Liver (tissue), 9 donors: ENCODE results near the gene SET. TPM values are rescaled to one million over a fixed set of nuclear protein-coding genes. Genes with fewer than 3 reads are reported as not detected.

ENCODE experiments used
- DNase-seq: peaks from one replicate; pipeline ENCODE4 v3.0.0-alpha.2; 2017; ENCODE audit warnings: low spot score
- H3K27ac ChIP-seq, 2 donors: one replicate each; pipeline ENCODE4 v1.7.0; 2013; ENCODE audit warnings: inconsistent platforms in 2 of 2, low read length in 2 of 2, control low read depth in 1 of 2, low read depth in 1 of 2, mild to moderate bottlenecking in 1 of 2
- H3K27me3 ChIP-seq, 4 donors: one replicate each; pipeline versions ENCODE4 v1.6.1 to v1.7.0; 2013; ENCODE audit warnings: low read length in 3 of 4, inconsistent platforms in 1 of 4, mild to moderate bottlenecking in 1 of 4, moderate library complexity in 1 of 4; ENCODE audit not compliant: control insufficient read depth in 4 of 4, insufficient read depth in 4 of 4
- H3K36me3 ChIP-seq, 4 donors: one replicate each; pipeline versions ENCODE4 v1.6.1 to v1.7.0; 2013; ENCODE audit warnings: low read length in 3 of 4, mild to moderate bottlenecking in 3 of 4, low read depth in 1 of 4, moderate library complexity in 1 of 4; ENCODE audit not compliant: control insufficient read depth in 4 of 4, insufficient read depth in 3 of 4
- H3K4me1 ChIP-seq, 4 donors: one replicate each; pipeline versions ENCODE4 v1.6.1 to v1.7.0; 2013; ENCODE audit warnings: low read length in 3 of 4, mild to moderate bottlenecking in 3 of 4, moderate library complexity in 1 of 4; ENCODE audit not compliant: control insufficient read depth in 4 of 4, insufficient read depth in 4 of 4
- H3K4me3 ChIP-seq, 3 donors: one replicate each; pipeline versions ENCODE4 v1.6.1 to v1.7.0; 2013; ENCODE audit warnings: low read length in 3 of 3, control low read depth in 1 of 3, low read depth in 1 of 3, mild to moderate bottlenecking in 1 of 3
- H3K9ac ChIP-seq, 2 donors: one replicate each; pipeline ENCODE4 v1.7.0; 2013; ENCODE audit warnings: low read length in 2 of 2, mild to moderate bottlenecking in 2 of 2, moderate library complexity in 2 of 2, control low read depth in 1 of 2, low read depth in 1 of 2
- H3K9me3 ChIP-seq, 4 donors: one replicate each; pipeline versions ENCODE4 v1.6.1 to v1.7.0; 2013; ENCODE audit warnings: low read length in 3 of 4; ENCODE audit not compliant: control insufficient read depth in 4 of 4
- ATF3 ChIP-seq: IDR thresholded peaks from 2 replicates; pipeline ENCODE4 v1.6.1; 2016; ENCODE audit warnings: antibody characterized with exemption
- CTCF ChIP-seq: fragments of 150-350 bp; IDR thresholded peaks from 2 replicates; pipeline ENCODE4 v1.5.1; 2017; ENCODE audit warnings: improper control_type of control experiment, low read depth, low read length; ENCODE audit not compliant: missing input control
- EGR1 ChIP-seq, 2 donors: IDR thresholded peaks; 2 replicates each; pipeline ENCODE4 v1.6.1; 2016 to 2018; ENCODE audit warnings: antibody characterized with exemption in 2 of 2, low read depth in 2 of 2
- FOXA1 ChIP-seq: IDR thresholded peaks from 2 replicates; pipeline ENCODE4 v1.6.1; 2016; ENCODE audit warnings: antibody characterized with exemption
- FOXA2 ChIP-seq: IDR thresholded peaks from 2 replicates; pipeline ENCODE4 v1.6.1; 2016; ENCODE audit warnings: antibody characterized with exemption
- HNF4A ChIP-seq, 2 donors: conservative IDR thresholded peaks; 2 replicates each; pipeline ENCODE4 v1.6.1; 2016; ENCODE audit warnings: antibody characterized with exemption in 2 of 2, mild to moderate bottlenecking in 2 of 2
- HNF4G ChIP-seq: IDR thresholded peaks from 2 replicates; pipeline ENCODE4 v1.6.1; 2016; ENCODE audit warnings: antibody characterized with exemption
- JUND ChIP-seq, 2 donors: IDR thresholded peaks; 2 replicates each; pipeline ENCODE4 v1.6.1; 2016; ENCODE audit warnings: antibody characterized with exemption in 2 of 2
- MAX ChIP-seq: IDR thresholded peaks from 2 replicates; pipeline ENCODE4 v1.6.1; 2016; ENCODE audit warnings: antibody characterized with exemption
- NR2F2 ChIP-seq: IDR thresholded peaks from 2 replicates; pipeline ENCODE4 v1.6.1; 2016; ENCODE audit warnings: antibody characterized with exemption
- RAD21 ChIP-seq, 2 donors: IDR thresholded peaks; 2 replicates each; pipeline ENCODE4 v1.6.1; 2016; ENCODE audit warnings: antibody characterized with exemption in 2 of 2, mild to moderate bottlenecking in 2 of 2
- REST ChIP-seq: IDR thresholded peaks from 2 replicates; pipeline ENCODE4 v1.6.1; 2016; ENCODE audit warnings: antibody characterized with exemption, mild to moderate bottlenecking
- RXRA ChIP-seq, 2 donors: IDR thresholded peaks; 2 replicates each; pipeline ENCODE4 v1.6.1; 2017 to 2018; ENCODE audit warnings: antibody characterized with exemption in 2 of 2, mild to moderate bottlenecking in 1 of 2
- SP1 ChIP-seq: IDR thresholded peaks from 2 replicates; pipeline ENCODE4 v1.6.1; 2018; ENCODE audit warnings: antibody characterized with exemption, mild to moderate bottlenecking
- TAF1 ChIP-seq: conservative IDR thresholded peaks from 2 replicates; pipeline ENCODE4 v1.6.1; 2016; ENCODE audit warnings: antibody characterized with exemption, mild to moderate bottlenecking
- YY1 ChIP-seq: IDR thresholded peaks from 2 replicates; pipeline ENCODE4 v1.6.1; 2016; ENCODE audit warnings: antibody characterized with exemption, mild to moderate bottlenecking
- ZBTB33 ChIP-seq: IDR thresholded peaks from 2 replicates; pipeline ENCODE4 v1.6.1; 2016; ENCODE audit warnings: antibody characterized with exemption
- WGBS: extraction: QIAGEN DNeasy Blood & Tissue Kit; methylation state at CpG from one replicate; pipeline ENCODE4 v1.1.7; 2013; 5-methylcytosine and 5-hydroxymethylcytosine counted together
- polyA plus RNA-seq, 2 donors: library from polyadenylated mRNA; stranded (reverse) in 1 of 2; unstranded in 1 of 2; fragments of 200-250 nt in 1 of 2; fragments of >200 nt in 1 of 2; fragmentation: Nextera tagmentation in 1 of 2; extraction: Ambion mirVana in 1 of 2; gene quantifications; one replicate each; pipeline versions ENCODE4 v1.2.1 to v1.2.3, GENCODE V29; 2013 to 2015
- total RNA-seq, 2 donors: library from RNA; depleted of rRNA; stranded (reverse); fragments of >200 nt; gene quantifications; one replicate each; pipeline ENCODE4 v1.2.3, GENCODE V29; 2014
- donor health status: healthy.
- donor health status: healthy.
- donor health status: healthy.
- donor health status: healthy.
- donor health status: healthy.

SET gene
- total and polyA plus RNA-seq, 4 donors = 58.2 to 95.6 (median 69.3) TPM

GRCh38 chr9:128707446-128707845 is 18.4 kb downstream of the SET start:
- no peaks in the 10 kb centered on the region for H3K36me3 ChIP-seq
- no peak overlapping the region for H3K9ac ChIP-seq
- no peaks in the 10 kb centered on the region for H3K9me3 ChIP-seq
- peaks cover 0 to 2% (median 0%) of the 10 kb centered on the region in 4 donors for H3K4me1 ChIP-seq
- WGBS = 96% methylated on average over 8 of the region's 8 CpGs
- TF ChIP-seq TAF1 (no peak), EGR1 (IDR thresholded peaks at IDR 0.05; ENCODE audit: low read depth in 2 of 2) (no peak)
- no peaks in the 10 kb centered on the region for H3K27me3 ChIP-seq
- H3K4me3 ChIP-seq = no peak overlapping the region
- no peak for DNase-seq
- H3K27ac ChIP-seq = no peak overlapping the region

GRCh38 chr9:128712451-128713410 is 23.7 kb downstream of the SET start:
- Histone ChIP-seq H3K9me3 (no peaks in the 10 kb centered on the region), H3K9ac (no peak overlapping the region), H3K4me3 (no peak overlapping the region), H3K27me3 (no peaks in the 10 kb centered on the region), H3K4me1 (no peaks in the 10 kb centered on the region), H3K36me3 (no peaks in the 10 kb centered on the region), H3K27ac (no peak overlapping the region)
- DNase-seq = no peak
- TF ChIP-seq ATF3 = no peak
- no peak for TF ChIP-seq FOXA2
- no peak for TF ChIP-seq REST
- TF ChIP-seq RXRA (IDR thresholded peaks at IDR 0.05) = no peak
- TF ChIP-seq MAX = no peak
- no peak for TF ChIP-seq YY1
- TF ChIP-seq TAF1 = no peak
- TF ChIP-seq JUND (IDR thresholded peaks at IDR 0.05) = no peak
- no peak for TF ChIP-seq CTCF
- no peak for TF ChIP-seq RAD21 (IDR thresholded peaks at IDR 0.05)
- TF ChIP-seq EGR1 (IDR thresholded peaks at IDR 0.05; ENCODE audit: low read depth in 2 of 2) = no peak
- no peak for TF ChIP-seq NR2F2
- no peak for TF ChIP-seq FOXA1
- TF ChIP-seq ZBTB33 = no peak
- TF ChIP-seq SP1 = no peak
- TF ChIP-seq HNF4A (conservative IDR thresholded peaks at IDR 0.05) = no peak
- no peak for TF ChIP-seq HNF4G
- 96% methylated on average over 26 of the region's 26 CpGs for WGBS
